HepG2 (cell line): Measurements from ENCODE around the gene SRSF7.

Experiments
- ARNTL ChIP-seq: sonication (generic); formaldehyde crosslinking; IDR thresholded peaks from 2 replicates; pipeline ENCODE4 v1.4.0; 2020; ENCODE audit warnings: mild to moderate bottlenecking, missing genetic modification reagents
- BATF2 ChIP-seq: sonication (generic); formaldehyde crosslinking; IDR thresholded peaks from 2 replicates; pipeline ENCODE4 v1.8.0; 2022; ENCODE audit warnings: mild to moderate bottlenecking, missing genetic modification reagents, moderate library complexity
- BRF2 ChIP-seq: sonication (generic); formaldehyde crosslinking; IDR thresholded peaks from 2 replicates; pipeline ENCODE4 v1.8.1; 2022; ENCODE audit warnings: mild to moderate bottlenecking, missing genetic modification reagents
- PATZ1 ChIP-seq: sonication (generic); formaldehyde crosslinking; IDR thresholded peaks from 2 replicates; pipeline ENCODE4 v1.4.0; 2020; ENCODE audit warnings: missing genetic modification reagents
- POLR2AphosphoS2 ChIP-seq: IDR thresholded peaks from 2 replicates; pipeline ENCODE4 v1.6.1; 2011; ENCODE audit warnings: low read depth, low read length, improper control_type of control experiment
- POLR2AphosphoS5 ChIP-seq: IDR thresholded peaks from 2 replicates; pipeline ENCODE4 v1.6.1; 2012; ENCODE audit warnings: low read depth, low read length
- SMC3 ChIP-seq: IDR thresholded peaks from 2 replicates; pipeline ENCODE4 v1.6.1; 2011; ENCODE audit warnings: low read length, improper control_type of control experiment
- SRF ChIP-seq: IDR thresholded peaks from 2 replicates; pipeline ENCODE4 v1.6.1; 2011; ENCODE audit warnings: mild to moderate bottlenecking, low read depth, low read length, moderate library complexity
- ZC3H4 ChIP-seq: sonication (generic); formaldehyde crosslinking; IDR thresholded peaks from 2 replicates; pipeline ENCODE4 v1.4.0; 2020; ENCODE audit warnings: missing genetic modification reagents, borderline replicate concordance
- ZNF12 ChIP-seq: sonication (generic); formaldehyde crosslinking; IDR thresholded peaks from 2 replicates; pipeline ENCODE4 v1.5.0; 2020; ENCODE audit warnings: missing genetic modification reagents
- ZNF512 ChIP-seq: sonication (generic); formaldehyde crosslinking; IDR thresholded peaks from 2 replicates; pipeline ENCODE4 v1.4.0; 2020; ENCODE audit warnings: mild to moderate bottlenecking, missing genetic modification reagents

GRCh38 chr2:38776531-38776930, 25.4 kb upstream of the SRSF7 start:
- no peak for TF ChIP-seq SRF
- no peak for TF ChIP-seq ZNF512
- no peak for TF ChIP-seq ARNTL (CRISPR knock-in tag)
- TF ChIP-seq BRF2 (CRISPR knock-in tag) = no peak
- no peak for TF ChIP-seq POLR2AphosphoS2
- TF ChIP-seq POLR2AphosphoS5 = no peak
- no peak for TF ChIP-seq SMC3
- no peak for TF ChIP-seq ZNF12
- no peak for TF ChIP-seq PATZ1
- no peak for TF ChIP-seq ZC3H4 (CRISPR knock-in tag)
- no peak for TF ChIP-seq BATF2 (CRISPR knock-in tag)
